BLaER1 treated with 17β-estradiol and CSF1 and Interleukin-3, amounts not matched to agents 10 nM and 100 nM (cell line): ENCODE measurements around the gene TBL1Y.

Experiments
- H3K27ac ChIP-seq, 11 experiments: shearing (Covaris generic); formaldehyde crosslinking; 2 replicates each; pipeline ENCODE4 v1.8.1; 2022
- H3K27me3 ChIP-seq, 11 experiments: shearing (Covaris generic); formaldehyde crosslinking; 2 replicates each; pipeline ENCODE4 v1.8.1; 2022
- H3K36me3 ChIP-seq, 11 experiments: shearing (Covaris generic); formaldehyde crosslinking; 2 replicates each; pipeline ENCODE4 v1.8.1; 2022
- H3K4me1 ChIP-seq, 10 experiments: shearing (Covaris generic); formaldehyde crosslinking; 2 replicates each; pipeline ENCODE4 v1.8.1; 2022
- H3K4me2 ChIP-seq, 11 experiments: shearing (Covaris generic); formaldehyde crosslinking; 2 replicates each; pipeline ENCODE4 v1.8.1; 2022
- H3K4me3 ChIP-seq, 10 experiments: shearing (Covaris generic); formaldehyde crosslinking; 2 replicates each; pipeline ENCODE4 v1.8.1; 2022
- H3K9ac ChIP-seq, 11 experiments: shearing (Covaris generic); formaldehyde crosslinking; 2 replicates each; pipeline ENCODE4 v1.8.1; 2022
- H3K9me3 ChIP-seq, 11 experiments: shearing (Covaris generic); formaldehyde crosslinking; replicated peaks in 1 of 11; 2 replicates each; pipeline ENCODE4 v1.8.1; 2022
- H4K20me1 ChIP-seq, 11 experiments: shearing (Covaris generic); formaldehyde crosslinking; 2 replicates each; pipeline ENCODE4 v1.8.1; 2022
- Cebpa-rat ChIP-seq, 11 experiments: shearing (Covaris generic); IDR thresholded peaks; 2 replicates each; pipeline ENCODE4 v1.8.1; 2022

TBL1Y gene

DNA sequence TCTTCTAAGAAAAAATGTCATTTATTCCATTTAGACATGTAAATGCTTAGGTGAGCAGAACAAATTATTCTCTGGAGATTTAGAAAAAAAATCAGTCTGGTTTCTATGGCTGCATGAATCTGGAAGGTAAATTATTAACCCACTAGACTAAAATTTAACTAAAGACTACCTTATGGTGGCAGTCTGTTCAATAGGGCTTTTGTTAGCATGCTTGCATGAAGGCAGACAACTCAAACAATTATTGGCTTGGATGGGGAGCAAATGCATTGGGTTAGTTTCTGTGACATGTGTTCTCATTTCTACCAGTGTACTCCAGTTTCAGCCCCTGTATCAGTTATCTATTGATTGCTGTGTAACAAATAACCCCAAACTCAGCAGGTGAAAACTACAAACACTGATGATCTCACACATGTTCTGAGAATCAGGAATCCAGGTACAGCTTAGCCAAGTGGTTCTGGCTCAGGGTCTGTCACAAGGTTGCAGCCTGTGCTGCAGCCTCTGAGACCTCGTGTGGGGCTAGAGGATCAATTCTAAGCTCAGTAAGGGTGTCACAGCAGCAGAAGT lies 87.1 kb downstream of the TBL1Y start:
- H3K4me1 ChIP-seq, result no peaks in the 10 kb centered on the region
- no peaks in the 10 kb centered on the region for H3K27me3 ChIP-seq
- no peak overlapping the region for H3K4me2 ChIP-seq
- no peak for TF ChIP-seq Cebpa-rat (IDR thresholded peaks at IDR 0.05)
- H4K20me1 ChIP-seq, result no peaks in the 10 kb centered on the region
- H3K9me3 ChIP-seq, result no peaks in the 10 kb centered on the region
- no peaks in the 10 kb centered on the region for H3K36me3 ChIP-seq
- no peak overlapping the region for H3K9ac ChIP-seq
- H3K4me3 ChIP-seq, result no peak overlapping the region
- no peak overlapping the region for H3K27ac ChIP-seq

GRCh38 chrY:6999905-7000304 lies 89.4 kb downstream of the TBL1Y start:
- TF ChIP-seq Cebpa-rat (IDR thresholded peaks at IDR 0.05), result no peak
- H3K36me3 ChIP-seq, result no peaks in the 10 kb centered on the region
- no peaks in the 10 kb centered on the region for H3K4me1 ChIP-seq
- no peak overlapping the region for H3K4me3 ChIP-seq
- no peak overlapping the region for H3K4me2 ChIP-seq
- no peaks in the 10 kb centered on the region for H4K20me1 ChIP-seq
- no peak overlapping the region for H3K9ac ChIP-seq
- H3K9me3 ChIP-seq, result no peaks in the 10 kb centered on the region
- H3K27ac ChIP-seq, result no peak overlapping the region
- no peaks in the 10 kb centered on the region for H3K27me3 ChIP-seq

DNA sequence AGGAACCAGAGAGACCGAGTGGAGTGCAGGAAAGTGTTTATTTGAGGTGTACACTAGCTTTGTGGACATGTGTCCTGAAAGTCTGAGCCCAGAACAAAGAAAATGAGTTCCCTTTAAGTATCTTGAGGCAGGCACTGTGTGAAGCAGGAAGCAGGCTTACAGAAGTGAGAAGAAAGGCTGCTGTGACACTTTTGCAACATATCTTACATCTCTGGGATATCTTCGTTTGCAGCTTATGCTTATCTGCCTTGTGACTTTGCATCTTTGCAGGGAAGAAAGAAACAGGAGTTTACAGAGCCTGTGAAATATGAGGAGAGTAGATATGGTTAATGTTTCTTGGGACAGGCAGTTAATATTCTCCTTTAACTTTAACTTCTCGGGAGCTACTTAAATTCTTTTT lies 92.1 kb downstream of the TBL1Y start:
- H3K4me1 ChIP-seq, result no peaks in the 10 kb centered on the region
- TF ChIP-seq Cebpa-rat (IDR thresholded peaks at IDR 0.05), result no peak
- H3K36me3 ChIP-seq, result no peaks in the 10 kb centered on the region
- no peak overlapping the region for H3K4me3 ChIP-seq
- no peak overlapping the region for H3K9ac ChIP-seq
- H3K27me3 ChIP-seq, result no peaks in the 10 kb centered on the region
- no peak overlapping the region for H3K4me2 ChIP-seq
- H3K27ac ChIP-seq, result no peak overlapping the region
- no peaks in the 10 kb centered on the region for H3K9me3 ChIP-seq
- no peaks in the 10 kb centered on the region for H4K20me1 ChIP-seq

GRCh38 chrY:7007911-7008310 lies 97.4 kb downstream of the TBL1Y start:
- Histone ChIP-seq H3K9me3 (no peaks in the 10 kb centered on the region), H3K36me3 (no peaks in the 10 kb centered on the region), H3K4me2 (no peak overlapping the region), H4K20me1 (no peaks in the 10 kb centered on the region), H3K4me1 (no peaks in the 10 kb centered on the region), H3K27me3 (no peaks in the 10 kb centered on the region), H3K27ac (no peak overlapping the region), H3K4me3 (no peak overlapping the region), H3K9ac (no peak overlapping the region)
- TF ChIP-seq Cebpa-rat (IDR thresholded peaks at IDR 0.05), result no peak

- TF ChIP-seq Cebpa-rat (IDR thresholded peaks at IDR 0.05), result no peak
- Histone ChIP-seq H3K9ac (no peak overlapping the region), H3K36me3 (no peaks in the 10 kb centered on the region), H3K27ac (no peak overlapping the region), H3K9me3 (no peaks in the 10 kb centered on the region), H3K4me1 (no peaks in the 10 kb centered on the region), H3K4me2 (no peak overlapping the region), H3K27me3 (no peaks in the 10 kb centered on the region), H4K20me1 (no peaks in the 10 kb centered on the region), H3K4me3 (no peak overlapping the region)
Observed at GRCh38 chrY:7008578-7009355, 98.3 kb downstream of the TBL1Y start.

GRCh38 chrY:7013051-7013450 lies 102.6 kb downstream of the TBL1Y start:
- H4K20me1 ChIP-seq, result no peaks in the 10 kb centered on the region
- no peaks in the 10 kb centered on the region for H3K27me3 ChIP-seq
- H3K4me2 ChIP-seq, result no peak overlapping the region
- no peak for TF ChIP-seq Cebpa-rat (IDR thresholded peaks at IDR 0.05)
- H3K4me1 ChIP-seq, result no peaks in the 10 kb centered on the region
- no peak overlapping the region for H3K9ac ChIP-seq
- H3K27ac ChIP-seq, result no peak overlapping the region
- H3K4me3 ChIP-seq, result no peak overlapping the region
- H3K9me3 ChIP-seq, result no peaks in the 10 kb centered on the region
- no peaks in the 10 kb centered on the region for H3K36me3 ChIP-seq

DNA sequence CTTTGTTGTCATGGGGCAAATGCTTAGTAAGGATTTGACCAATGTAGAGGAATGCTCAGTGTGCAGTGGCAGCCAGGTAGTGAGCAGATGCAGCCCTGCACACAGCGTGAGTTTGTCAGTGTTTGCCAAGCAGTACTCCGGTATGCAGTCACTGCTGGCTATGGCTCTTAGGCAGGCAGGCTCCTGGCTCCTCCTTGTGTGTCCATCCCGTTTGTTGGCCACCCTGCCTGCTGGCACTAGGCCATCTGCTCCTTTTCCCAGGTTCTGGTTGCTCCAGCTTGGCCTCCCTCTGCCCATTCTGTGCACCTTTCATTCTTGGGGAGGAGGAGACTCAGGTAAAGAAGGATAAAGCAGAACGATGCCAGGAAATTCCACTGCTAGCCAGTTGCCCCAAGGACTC lies 106.0 kb downstream of the TBL1Y start:
- no peak for TF ChIP-seq Cebpa-rat (IDR thresholded peaks at IDR 0.05)
- H3K27ac ChIP-seq, result no peak overlapping the region
- no peaks in the 10 kb centered on the region for H3K36me3 ChIP-seq
- H3K4me2 ChIP-seq, result no peak overlapping the region
- no peaks in the 10 kb centered on the region for H3K9me3 ChIP-seq
- H3K9ac ChIP-seq, result no peak overlapping the region
- H4K20me1 ChIP-seq, result no peaks in the 10 kb centered on the region
- no peak overlapping the region for H3K4me3 ChIP-seq
- H3K27me3 ChIP-seq, result no peaks in the 10 kb centered on the region
- no peaks in the 10 kb centered on the region for H3K4me1 ChIP-seq

DNA sequence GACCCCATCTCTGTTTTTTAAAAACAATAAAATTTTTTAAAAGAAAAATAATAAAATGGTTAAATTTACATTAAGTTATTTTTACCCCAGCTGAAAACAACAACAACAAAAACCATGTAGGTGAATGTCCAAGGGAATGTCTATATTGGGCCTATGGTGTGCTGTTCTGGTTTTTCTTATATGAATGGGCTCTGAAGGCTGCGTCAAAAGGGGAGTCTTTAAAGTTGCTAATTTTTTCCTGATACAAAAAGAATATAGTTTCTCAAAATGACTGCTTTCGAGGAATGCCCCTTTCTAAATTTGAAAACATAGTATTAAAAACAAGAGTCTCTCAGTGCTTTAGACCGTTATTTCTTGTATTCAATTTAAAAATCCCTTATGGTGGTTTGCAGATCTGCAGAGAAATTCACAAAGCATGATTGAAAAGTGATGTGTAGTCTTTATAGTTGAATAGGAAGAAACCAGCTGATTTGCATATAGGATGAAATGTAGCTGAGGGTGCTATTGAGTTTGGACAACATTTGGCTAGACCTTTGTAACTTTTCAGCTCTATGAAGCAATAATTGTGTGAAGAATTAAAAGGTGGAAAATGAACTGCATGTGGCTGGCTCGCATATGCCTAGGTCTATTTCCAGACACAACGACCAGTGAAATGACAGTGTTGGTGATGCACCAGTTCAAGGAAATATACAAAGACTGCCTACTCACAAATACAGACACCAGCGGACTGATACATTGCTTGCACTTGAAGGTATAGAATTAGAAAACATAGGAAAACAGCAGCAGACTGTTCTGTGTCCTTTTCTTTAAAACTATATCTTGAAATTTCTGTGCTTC lies 107.0 kb downstream of the TBL1Y start:
- Histone ChIP-seq H3K9me3 (no peaks in the 10 kb centered on the region), H3K4me1 (no peaks in the 10 kb centered on the region), H3K27me3 (no peaks in the 10 kb centered on the region), H3K4me2 (no peak overlapping the region), H3K4me3 (no peak overlapping the region), H3K9ac (no peak overlapping the region), H4K20me1 (no peaks in the 10 kb centered on the region), H3K27ac (no peak overlapping the region), H3K36me3 (no peaks in the 10 kb centered on the region)
- no peak for TF ChIP-seq Cebpa-rat (IDR thresholded peaks at IDR 0.05)

- no peak overlapping the region for H3K9ac ChIP-seq
- H3K4me2 ChIP-seq, result no peak overlapping the region
- no peaks in the 10 kb centered on the region for H4K20me1 ChIP-seq
- no peak overlapping the region for H3K27ac ChIP-seq
- H3K27me3 ChIP-seq, result no peaks in the 10 kb centered on the region
- H3K4me1 ChIP-seq, result no peaks in the 10 kb centered on the region
- H3K9me3 ChIP-seq, result no peaks in the 10 kb centered on the region
- no peak for TF ChIP-seq Cebpa-rat (IDR thresholded peaks at IDR 0.05)
- H3K36me3 ChIP-seq, result no peaks in the 10 kb centered on the region
- H3K4me3 ChIP-seq, result no peak overlapping the region
Observed at GRCh38 chrY:7039037-7039436, 128.5 kb downstream of the TBL1Y start.
